A673 (cell line): Measurements from ENCODE around the gene PLCB2.

Experiments
- CTCF ChIP-seq: fragments of 300-800, 200-600 bp; sonication (generic); conservative IDR thresholded peaks from 2 replicates; pipeline ENCODE4 v1.5.1; 2017; ENCODE audit warnings: low read depth, mild to moderate bottlenecking, antibody characterized with exemption, low read length, moderate library complexity, mixed read lengths
- EZH2 ChIP-seq: fragments of 200-600 bp; sonication (generic); IDR thresholded peaks from 2 replicates; pipeline ENCODE4 v1.6.1; 2017; ENCODE audit warnings: borderline replicate concordance, low read depth, mild to moderate bottlenecking, mixed read lengths, antibody characterized with exemption, low read length; ENCODE audit not compliant: poor library complexity, severe bottlenecking

GRCh38 chr15:40310993-40311392, 3.3 kb upstream of the PLCB2 start:
- no peak for TF ChIP-seq EZH2
- no peak for TF ChIP-seq CTCF
